ENCODE measurements around the gene TTC28. TPM values are rescaled to one million over a fixed set of nuclear protein-coding genes. Genes with fewer than 3 reads are reported as not detected.

TTC28 gene
- total RNA-seq, 2 experiments from 2014 or later = 0.71 to 0.97 TPM

DNA sequence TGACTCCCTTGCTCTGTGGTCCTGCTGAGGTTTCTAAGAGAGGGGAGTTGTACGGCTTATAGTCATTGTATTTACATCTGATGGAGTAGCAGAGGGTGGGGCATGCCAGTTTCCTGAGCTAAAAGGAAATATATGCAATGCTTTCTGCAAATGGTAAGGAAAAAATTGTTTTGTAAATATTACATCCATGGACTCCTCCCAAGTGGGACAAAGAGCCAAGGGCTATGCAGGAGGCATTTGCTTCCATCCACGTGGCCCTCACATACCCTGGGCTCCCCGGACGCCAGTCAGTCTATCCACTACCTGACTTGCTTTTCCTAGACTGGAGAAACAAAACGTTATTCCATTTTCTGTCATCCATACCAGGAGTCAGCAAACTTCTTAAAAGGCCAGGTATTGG is 700.8 kb downstream of the TTC28 start:
- Mint-ChIP-seq H3K4me1 (peaks cover 1% of the 10 kb centered on the region), H3K36me3 (no peaks in the 10 kb centered on the region), H3K9me3 (no peaks in the 10 kb centered on the region), H3K4me3 (no peak overlapping the region), H3K27ac (no peak overlapping the region), H3K27me3 (no peaks in the 10 kb centered on the region)
- ATAC-seq (ENCODE audit: low read depth) (no peak), DNase-seq (no peak)
- POLR2A ChIA-PET = no interaction called here

DNA sequence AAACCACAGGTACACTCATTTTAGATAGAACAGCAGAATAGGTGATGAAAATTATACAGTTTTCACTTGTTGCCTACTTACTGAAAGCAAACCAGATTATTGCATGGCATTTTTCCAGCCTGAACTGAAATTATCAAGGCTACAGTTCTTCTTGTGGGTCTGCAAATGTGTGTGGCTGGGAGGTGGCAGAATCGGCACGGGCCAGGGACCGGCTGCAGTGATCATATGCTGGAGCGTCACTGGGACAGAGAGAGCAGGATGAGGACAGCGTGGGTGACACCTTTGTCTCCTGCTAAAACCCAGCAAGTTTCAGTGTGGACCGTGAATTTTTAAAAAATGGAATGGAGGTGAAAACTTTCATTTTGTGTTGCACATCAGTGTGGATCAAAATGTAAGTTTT is 701.3 kb downstream of the TTC28 start:
- no peak overlapping the region for H3K27ac Mint-ChIP-seq
- no peak for DNase-seq
- ATAC-seq (ENCODE audit: low read depth) = no peak
- H3K4me3 Mint-ChIP-seq = no peak overlapping the region
- H3K27me3 Mint-ChIP-seq = no peaks in the 10 kb centered on the region
- H3K36me3 Mint-ChIP-seq = no peaks in the 10 kb centered on the region
- no peaks in the 10 kb centered on the region for H3K9me3 Mint-ChIP-seq
- POLR2A ChIA-PET = no interaction called here
- H3K4me1 Mint-ChIP-seq = peaks cover 1% of the 10 kb centered on the region

DNA sequence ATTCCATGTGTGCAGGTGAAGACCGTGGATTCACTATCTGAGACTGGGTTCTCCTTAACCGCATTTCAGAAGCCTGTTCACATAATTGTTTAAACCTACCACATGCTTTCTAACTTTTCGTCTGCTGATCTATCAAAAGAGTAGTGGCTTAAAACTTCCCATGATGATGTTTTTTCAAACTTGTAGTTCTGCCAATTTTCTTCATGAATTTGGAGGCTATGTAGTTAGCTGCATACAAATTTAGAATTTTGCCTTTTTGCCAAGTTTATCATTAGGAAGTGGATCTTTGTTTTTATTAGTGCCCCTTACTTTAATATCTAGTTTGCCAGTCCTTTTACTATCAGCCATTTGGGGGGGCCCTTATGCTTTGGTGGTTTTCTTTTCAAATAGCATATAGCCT is 703.1 kb downstream of the TTC28 start:
- DNase-seq (no peak), ATAC-seq (ENCODE audit: low read depth) (no peak)
- H3K4me3 Mint-ChIP-seq = no peak overlapping the region
- H3K27ac Mint-ChIP-seq = no peak overlapping the region
- H3K27me3 Mint-ChIP-seq = no peaks in the 10 kb centered on the region
- peaks cover 1% of the 10 kb centered on the region for H3K4me1 Mint-ChIP-seq
- POLR2A ChIA-PET = no interaction called here
- H3K36me3 Mint-ChIP-seq = peaks cover 2% of the 10 kb centered on the region
- no peaks in the 10 kb centered on the region for H3K9me3 Mint-ChIP-seq

DNA sequence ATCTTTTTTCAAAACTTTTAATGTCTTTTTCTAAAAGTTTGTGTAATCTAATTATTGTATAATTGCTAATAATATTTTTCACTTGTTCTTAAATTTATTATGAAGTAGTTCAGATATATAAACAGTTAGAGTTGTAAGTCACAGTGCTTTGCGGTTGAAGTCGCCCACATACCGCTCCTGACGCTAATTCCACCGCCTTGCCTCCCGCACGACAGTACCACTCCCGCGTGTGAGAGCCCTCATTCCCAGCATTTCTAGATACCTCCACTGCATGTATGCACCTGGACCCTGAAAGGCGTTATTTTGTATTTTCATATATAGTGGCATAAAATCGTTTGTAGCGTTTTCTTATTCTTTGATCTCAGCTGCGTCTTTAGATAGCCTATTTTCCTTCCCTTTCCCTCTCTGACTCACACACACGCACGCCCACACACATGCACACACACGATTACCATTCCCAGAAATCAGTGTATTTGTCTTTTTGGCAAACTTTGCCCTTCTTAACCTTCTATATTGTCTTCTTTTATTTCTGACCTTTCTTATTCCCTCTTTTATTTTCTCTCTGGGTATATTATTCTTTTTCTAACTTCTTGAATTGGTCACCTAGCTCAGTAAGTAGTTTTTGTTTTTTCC is 704.1 kb downstream of the TTC28 start:
- DNase-seq (no peak), ATAC-seq (ENCODE audit: low read depth) (no peak)
- Mint-ChIP-seq H3K4me3 (no peak overlapping the region), H3K27me3 (no peaks in the 10 kb centered on the region), H3K9me3 (peaks cover 2% of the 10 kb centered on the region), H3K4me1 (peaks cover 1% of the 10 kb centered on the region), H3K27ac (no peak overlapping the region), H3K36me3 (peaks cover 4% of the 10 kb centered on the region)
- POLR2A ChIA-PET = no interaction called here

DNA sequence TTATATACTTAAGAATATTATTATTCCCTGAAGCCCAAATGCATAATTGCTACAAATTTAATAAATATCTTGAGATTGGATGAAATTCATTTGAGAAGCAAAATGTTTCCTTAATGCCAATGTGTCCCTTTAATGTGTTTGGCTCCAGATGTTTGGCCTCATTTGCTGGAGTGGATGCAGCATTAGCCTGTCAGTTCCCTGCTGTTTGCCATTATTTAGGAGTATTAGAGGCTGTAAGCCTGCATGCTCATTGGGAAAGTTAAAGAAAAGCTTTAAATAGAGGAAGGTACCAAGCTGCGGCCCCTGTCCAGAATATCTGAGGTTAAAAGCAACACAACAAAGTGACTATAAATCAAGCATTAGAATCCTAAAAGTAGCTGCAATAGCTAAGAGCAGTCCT is 705.8 kb downstream of the TTC28 start:
- Mint-ChIP-seq H3K36me3 (peaks cover 8% of the 10 kb centered on the region), H3K27me3 (no peaks in the 10 kb centered on the region), H3K27ac (no peak overlapping the region), H3K4me1 (peaks cover 5% of the 10 kb centered on the region), H3K4me3 (no peak overlapping the region), H3K9me3 (peaks cover 2% of the 10 kb centered on the region)
- POLR2A ChIA-PET = no interaction called here
- ATAC-seq (ENCODE audit: low read depth) (no peak), DNase-seq (no peak)

DNA sequence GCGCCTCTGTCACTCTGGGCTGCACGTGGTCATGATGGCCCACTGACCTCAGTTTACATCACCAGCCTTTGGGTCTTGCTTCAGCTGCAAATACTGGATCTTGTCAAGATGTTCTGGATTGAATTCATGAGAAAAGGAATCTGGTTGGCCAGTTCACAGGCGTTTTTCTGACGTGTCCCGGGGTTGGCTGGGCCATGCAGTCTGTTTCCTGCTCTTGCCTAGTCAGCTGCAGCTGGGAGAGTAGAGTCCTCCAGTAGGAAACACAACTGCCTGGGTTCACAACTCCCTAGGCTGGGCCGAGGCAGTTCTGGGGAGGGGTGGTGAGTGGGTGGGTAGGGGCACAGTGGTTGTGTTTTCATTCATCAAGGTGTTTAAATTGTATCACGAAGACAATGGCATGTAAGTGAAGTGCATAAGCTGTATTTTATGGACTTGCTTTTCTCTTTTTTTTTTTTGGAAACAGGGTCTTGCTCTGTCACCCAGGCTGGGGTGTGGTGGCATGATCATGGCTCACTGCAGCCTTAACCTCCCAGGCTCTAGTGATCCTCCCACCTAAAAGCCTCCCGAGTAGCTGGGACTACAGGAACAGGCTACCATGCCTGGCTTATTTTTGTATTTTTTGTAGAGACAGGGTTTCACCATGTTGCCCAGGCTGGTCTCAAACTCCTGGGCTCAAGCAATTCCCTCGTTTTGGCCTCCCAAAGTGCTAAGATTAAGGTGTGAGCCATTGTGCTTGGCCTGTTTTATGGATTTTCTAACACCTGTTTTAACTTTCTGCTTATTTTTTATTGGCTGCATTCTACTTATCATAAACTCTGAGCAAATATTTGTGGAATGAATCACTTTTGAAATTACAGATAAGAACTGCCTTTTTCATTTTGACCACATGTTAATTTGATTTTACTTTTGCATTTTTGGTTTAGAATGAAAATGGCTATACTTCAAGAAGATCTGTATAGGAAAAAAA is 706.6 kb downstream of the TTC28 start:
- Mint-ChIP-seq H3K9me3 (peaks cover 2% of the 10 kb centered on the region), H3K4me3 (no peak overlapping the region), H3K27me3 (no peaks in the 10 kb centered on the region), H3K27ac (no peak overlapping the region), H3K4me1 (peaks cover 5% of the 10 kb centered on the region), H3K36me3 (peaks cover 9% of the 10 kb centered on the region)
- DNase-seq = no peak
- POLR2A ChIA-PET = no interaction called here
- no peak for ATAC-seq (ENCODE audit: low read depth)

DNA sequence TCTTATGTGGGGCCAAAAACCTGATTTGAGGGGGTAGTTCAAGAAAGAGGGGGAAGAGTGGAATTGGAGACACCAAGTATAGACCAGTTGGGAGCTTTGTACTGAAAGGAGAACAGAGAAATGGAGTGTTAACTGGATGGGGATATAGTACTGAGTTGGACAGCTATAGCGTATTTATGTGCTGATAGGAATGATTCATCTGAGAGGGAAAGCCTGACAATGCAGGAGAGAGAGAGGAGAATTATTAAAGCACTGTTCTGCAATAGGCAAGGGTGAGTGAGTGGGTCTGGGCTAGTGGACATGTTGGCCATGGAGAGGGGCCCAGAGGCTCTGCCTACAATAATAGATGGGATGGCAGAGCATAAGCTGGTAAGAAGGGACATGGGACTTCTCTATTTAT is 707.7 kb downstream of the TTC28 start:
- H3K36me3 Mint-ChIP-seq = peaks cover 10% of the 10 kb centered on the region
- H3K27ac Mint-ChIP-seq = no peak overlapping the region
- no peak for DNase-seq
- no peak for ATAC-seq (ENCODE audit: low read depth)
- peaks cover 5% of the 10 kb centered on the region for H3K4me1 Mint-ChIP-seq
- no peak overlapping the region for H3K4me3 Mint-ChIP-seq
- no peaks in the 10 kb centered on the region for H3K27me3 Mint-ChIP-seq
- POLR2A ChIA-PET = no interaction called here
- H3K9me3 Mint-ChIP-seq = peaks cover 2% of the 10 kb centered on the region

DNA sequence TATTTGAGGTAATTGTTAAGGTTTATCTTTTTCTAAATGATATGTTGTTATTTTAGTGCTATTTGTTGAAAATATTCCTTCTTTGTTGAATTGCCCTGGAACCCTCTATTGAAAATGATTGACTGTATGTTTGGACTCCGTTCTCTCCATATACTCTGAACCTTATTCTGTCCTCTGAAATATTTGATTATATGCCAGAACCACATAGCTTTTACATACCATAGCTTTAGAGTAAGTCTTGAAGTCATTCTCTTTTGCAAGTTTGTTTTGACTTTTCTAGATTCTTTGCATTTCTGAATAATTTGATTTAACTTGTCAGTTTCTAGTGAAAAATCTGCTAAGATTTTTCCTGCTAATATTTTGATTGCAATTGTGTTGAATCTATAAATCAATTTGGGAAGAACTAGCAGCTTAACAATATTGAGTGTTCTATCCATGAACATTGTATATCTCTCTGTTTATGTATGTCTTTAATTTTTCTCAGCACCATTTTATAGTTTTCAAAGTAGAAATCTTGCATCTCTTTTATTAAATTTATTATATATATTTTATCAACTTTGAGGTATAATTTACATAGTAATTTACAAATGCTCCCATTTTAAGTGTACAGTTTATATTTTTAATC is 708.9 kb downstream of the TTC28 start:
- POLR2A ChIA-PET = no interaction called here
- Mint-ChIP-seq H3K36me3 (peaks cover 10% of the 10 kb centered on the region), H3K27me3 (no peaks in the 10 kb centered on the region), H3K4me1 (peaks cover 5% of the 10 kb centered on the region), H3K4me3 (no peak overlapping the region), H3K27ac (no peak overlapping the region), H3K9me3 (peaks cover 2% of the 10 kb centered on the region)
- DNase-seq (no peak), ATAC-seq (ENCODE audit: low read depth) (no peak)

DNA sequence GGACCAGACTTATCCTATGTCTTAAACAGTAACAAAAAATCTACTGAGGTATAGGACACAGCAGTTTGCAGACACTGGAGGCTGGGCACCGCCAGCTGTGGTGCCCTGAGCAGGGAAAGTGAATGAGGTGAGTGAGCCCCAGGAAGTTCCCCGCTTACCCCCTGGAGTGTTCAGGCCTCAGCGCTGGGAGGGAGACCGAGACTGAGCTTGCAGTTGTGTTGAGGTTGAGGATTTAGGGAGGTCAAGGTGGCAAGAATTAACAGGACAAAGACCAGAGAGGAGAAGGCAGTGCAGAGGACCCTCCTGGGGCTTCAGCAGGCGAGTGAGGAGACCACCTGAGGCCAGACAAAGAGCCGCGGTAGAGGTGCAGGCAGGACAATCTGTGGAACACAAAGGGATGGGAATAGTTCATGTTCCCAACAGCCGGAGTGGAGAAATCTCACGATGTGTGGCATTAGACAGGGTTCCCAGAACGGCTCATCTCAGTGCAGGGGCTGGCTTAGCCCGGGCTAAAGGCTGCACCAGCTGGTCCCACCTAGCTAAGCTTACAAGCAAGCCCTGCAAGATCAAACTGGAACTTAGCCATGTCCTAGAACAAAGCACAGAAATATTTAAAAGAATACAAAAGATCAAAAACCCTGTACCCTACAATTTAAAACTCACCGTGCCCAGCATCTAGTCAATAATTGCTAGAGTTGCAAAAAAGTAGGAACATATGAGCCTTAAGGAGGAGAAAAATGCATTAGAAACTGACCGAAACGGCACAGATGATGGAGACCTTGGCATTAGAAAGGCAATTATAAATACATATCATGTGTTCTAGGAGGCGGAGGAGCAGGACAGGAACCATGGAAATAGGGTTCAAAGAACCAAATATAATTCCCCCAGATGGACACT is 713.2 kb downstream of the TTC28 start:
- no peaks in the 10 kb centered on the region for H3K27me3 Mint-ChIP-seq
- no peak overlapping the region for H3K27ac Mint-ChIP-seq

DNA sequence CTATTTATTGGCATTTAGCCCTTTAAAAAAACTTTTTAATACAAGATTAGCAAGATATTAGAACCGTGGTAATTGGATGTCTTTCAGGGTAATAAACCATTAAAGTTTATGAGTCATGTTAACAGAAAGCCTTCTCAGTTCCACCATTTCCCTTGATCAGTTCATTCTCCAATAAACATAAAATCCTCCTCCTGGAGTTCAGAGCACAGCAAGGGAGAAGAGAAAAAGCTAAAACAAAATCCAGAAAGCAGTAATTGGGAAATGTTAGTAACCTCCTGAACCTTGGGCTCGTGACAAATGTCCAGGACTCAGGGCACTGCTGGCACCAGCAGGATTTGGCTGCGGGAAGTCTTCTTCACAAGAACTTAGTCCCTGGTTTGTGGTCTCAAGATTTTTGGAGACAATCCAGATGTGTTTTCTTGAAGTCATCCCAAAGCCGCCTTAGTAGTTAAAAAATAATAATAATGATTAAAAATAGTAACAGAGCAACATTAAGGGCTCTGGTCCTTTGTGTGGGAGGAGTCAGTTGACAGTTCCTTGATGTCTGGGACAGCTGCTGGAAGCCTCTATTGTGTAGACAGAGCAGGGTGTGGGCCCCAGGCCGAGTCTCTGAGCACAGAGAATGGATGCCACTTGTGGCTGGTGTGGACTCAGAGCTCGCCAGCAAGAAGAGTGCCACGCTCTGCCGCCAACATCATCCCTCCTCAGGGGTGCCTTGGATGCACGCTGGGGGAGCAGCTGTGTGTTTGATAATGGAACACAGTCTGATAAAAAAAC is 717.2 kb downstream of the TTC28 start:
- POLR2A ChIA-PET = interaction anchor here (0.6 kb wide), 1 partner anchor 53 kb away, joined by 5 read pairs; no protein-coding TSS in a partner anchor
- DNase-seq (no peak), ATAC-seq (ENCODE audit: low read depth) (no peak)
- no peak overlapping the region for H3K4me3 Mint-ChIP-seq
- no peaks in the 10 kb centered on the region for H3K27me3 Mint-ChIP-seq
- H3K36me3 Mint-ChIP-seq = no peaks in the 10 kb centered on the region
- H3K9me3 Mint-ChIP-seq = no peaks in the 10 kb centered on the region
- no peak overlapping the region for H3K27ac Mint-ChIP-seq
- H3K4me1 Mint-ChIP-seq = peaks cover 2% of the 10 kb centered on the region

More for the DNA sequence above, 713.2 kb downstream of the TTC28 start:
- DNase-seq (no peak), ATAC-seq (ENCODE audit: low read depth) (no peak)
- POLR2A ChIA-PET = no interaction called here
- H3K9me3 Mint-ChIP-seq = peaks cover 2% of the 10 kb centered on the region
- H3K4me3 Mint-ChIP-seq = no peak overlapping the region
- peaks cover 8% of the 10 kb centered on the region for H3K36me3 Mint-ChIP-seq
- peaks cover 6% of the 10 kb centered on the region for H3K4me1 Mint-ChIP-seq

DNA sequence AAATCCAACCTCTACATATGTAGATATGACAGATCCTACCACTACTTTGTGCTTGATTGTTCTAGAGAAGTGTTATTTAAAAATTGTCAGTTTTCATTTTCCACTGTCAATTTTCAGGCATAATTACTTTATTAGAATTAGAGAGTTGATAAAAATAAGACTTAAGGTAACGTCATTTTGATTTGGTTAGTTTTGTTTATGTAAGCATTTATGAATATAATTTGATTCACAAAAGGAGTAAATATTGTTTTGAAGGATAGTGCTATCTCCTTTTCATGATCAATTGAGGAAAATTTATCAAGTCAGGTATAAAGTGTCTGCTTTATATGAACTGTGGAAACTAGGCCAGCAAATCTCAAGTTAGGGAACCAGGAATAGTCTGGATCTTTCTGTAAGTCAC is 718.0 kb downstream of the TTC28 start:
- Mint-ChIP-seq H3K27ac (no peak overlapping the region), H3K36me3 (no peaks in the 10 kb centered on the region), H3K4me1 (peaks cover 2% of the 10 kb centered on the region), H3K9me3 (no peaks in the 10 kb centered on the region), H3K27me3 (no peaks in the 10 kb centered on the region), H3K4me3 (no peak overlapping the region)
- POLR2A ChIA-PET = no interaction called here
- ATAC-seq (ENCODE audit: low read depth) (no peak), DNase-seq (no peak)

DNA sequence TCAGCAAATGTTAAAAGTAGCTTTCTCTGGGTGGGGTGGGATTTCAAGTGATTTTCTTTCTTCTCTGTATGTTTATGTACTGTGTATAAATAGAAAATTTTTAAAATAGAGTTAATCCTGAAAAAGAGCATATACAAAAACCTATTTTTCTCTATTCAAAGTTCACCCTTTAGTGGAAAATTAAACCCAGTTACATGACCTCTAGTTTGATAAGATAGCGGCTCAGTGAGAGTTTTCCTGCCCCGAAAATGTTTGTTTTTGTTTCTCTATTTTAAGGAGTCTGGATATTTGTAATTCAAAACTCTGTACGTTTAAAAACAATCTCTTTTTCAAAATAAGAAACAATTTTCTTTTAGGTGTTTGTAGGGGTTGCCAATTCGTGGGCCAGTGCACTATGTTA is 718.5 kb downstream of the TTC28 start:
- H3K27me3 Mint-ChIP-seq = no peaks in the 10 kb centered on the region
- H3K9me3 Mint-ChIP-seq = no peaks in the 10 kb centered on the region
- H3K4me1 Mint-ChIP-seq = peaks cover 2% of the 10 kb centered on the region
- H3K4me3 Mint-ChIP-seq = no peak overlapping the region
- DNase-seq (no peak), ATAC-seq (ENCODE audit: low read depth) (no peak)
- no peak overlapping the region for H3K27ac Mint-ChIP-seq
- H3K36me3 Mint-ChIP-seq = no peaks in the 10 kb centered on the region
- POLR2A ChIA-PET = no interaction called here

Data from activated naive CD8-positive, alpha-beta T cell treated with anti-CD3 and anti-CD28 coated beads, Interleukin-2, amount 10 ng/mL, durations not matched to agents 7 days and 5 days (primary cell).